HEK293 (cell line): Measurements from ENCODE around the gene EPOP.

Experiments
- PBX3 ChIP-seq: sonication (generic); formaldehyde crosslinking; IDR thresholded peaks from 2 replicates; pipeline ENCODE4 v1.8.1; 2022; ENCODE audit warnings: mild to moderate bottlenecking, moderate library complexity, missing genetic modification reagents
- SP2 ChIP-seq: fragments of 450-650 bp; formaldehyde crosslinking; IDR thresholded peaks from 2 replicates; pipeline ENCODE4 v1.5.1; 2016; ENCODE audit warnings: missing biosample characterization, missing genetic modification characterization
- YY2 ChIP-seq: fragments of 450-650 bp; formaldehyde crosslinking; IDR thresholded peaks from 2 replicates; pipeline ENCODE4 v1.5.1; 2016; ENCODE audit warnings: missing biosample characterization, missing genetic modification characterization
- ZBTB20 ChIP-seq: fragments of 450-650 bp; formaldehyde crosslinking; IDR thresholded peaks from 2 replicates; pipeline ENCODE4 v1.5.1; 2016; ENCODE audit warnings: missing biosample characterization, missing genetic modification characterization
- ZBTB44 ChIP-seq: fragments of 450-650 bp; IDR thresholded peaks from 2 replicates; pipeline ENCODE4 v1.5.1; 2018; ENCODE audit warnings: missing biosample characterization, mild to moderate bottlenecking, missing genetic modification characterization
- ZBTB8A ChIP-seq: fragments of 450-650 bp; formaldehyde crosslinking; IDR thresholded peaks from 2 replicates; pipeline ENCODE4 v1.5.1; 2016; ENCODE audit warnings: missing biosample characterization, missing genetic modification characterization
- ZFP3 ChIP-seq: fragments of 450-650 bp; formaldehyde crosslinking; IDR thresholded peaks from 2 replicates; pipeline ENCODE4 v1.5.1; 2016; ENCODE audit warnings: low read depth, missing biosample characterization, missing genetic modification characterization
- ZFP41 ChIP-seq: fragments of 450-650 bp; formaldehyde crosslinking; IDR thresholded peaks from 2 replicates; pipeline ENCODE4 v1.5.1; 2016; ENCODE audit warnings: missing biosample characterization, missing genetic modification characterization, borderline replicate concordance
- ZNF133 ChIP-seq: fragments of 450-650 bp; formaldehyde crosslinking; IDR thresholded peaks from 2 replicates; pipeline ENCODE4 v1.5.1; 2016; ENCODE audit warnings: missing biosample characterization, missing genetic modification characterization
- ZNF146 ChIP-seq: fragments of 450-650 bp; formaldehyde crosslinking; IDR thresholded peaks from 2 replicates; pipeline ENCODE4 v1.5.1; 2016; ENCODE audit warnings: missing biosample characterization, missing genetic modification characterization
- ZNF148 ChIP-seq: fragments of 450-650 bp; formaldehyde crosslinking; IDR thresholded peaks from 2 replicates; pipeline ENCODE4 v1.5.0; 2017; ENCODE audit warnings: missing biosample characterization, missing genetic modification characterization, borderline replicate concordance
- ZNF169 ChIP-seq: fragments of 450-650 bp; formaldehyde crosslinking; IDR thresholded peaks from 2 replicates; pipeline ENCODE4 v1.5.1; 2016; ENCODE audit warnings: missing biosample characterization, missing genetic modification characterization
- ZNF174 ChIP-seq: fragments of 450-650 bp; formaldehyde crosslinking; IDR thresholded peaks from 2 replicates; pipeline ENCODE4 v1.5.0; 2017; ENCODE audit warnings: missing biosample characterization, mild to moderate bottlenecking, missing genetic modification characterization
- ZNF184 ChIP-seq: fragments of 450-650 bp; IDR thresholded peaks from 2 replicates; pipeline ENCODE4 v1.5.1; 2018; ENCODE audit warnings: missing biosample characterization, mild to moderate bottlenecking, missing genetic modification characterization
- ZNF19 ChIP-seq: fragments of 450-650 bp; formaldehyde crosslinking; IDR thresholded peaks from 2 replicates; pipeline ENCODE4; 2016; ENCODE audit warnings: missing biosample characterization, missing genetic modification characterization, low read depth
- ZNF211 ChIP-seq: fragments of 450-650 bp; formaldehyde crosslinking; IDR thresholded peaks from 2 replicates; pipeline ENCODE4 v1.5.1; 2016; ENCODE audit warnings: low read depth, missing biosample characterization, missing genetic modification characterization
- ZNF311 ChIP-seq: fragments of 450-650 bp; formaldehyde crosslinking; IDR thresholded peaks from 2 replicates; pipeline ENCODE4 v1.5.1; 2017; ENCODE audit warnings: missing biosample characterization, missing genetic modification characterization, borderline replicate concordance
- ZNF404 ChIP-seq: fragments of 450-650 bp; formaldehyde crosslinking; IDR thresholded peaks from 2 replicates; pipeline ENCODE4 v1.5.1; 2017; ENCODE audit warnings: missing biosample characterization, missing genetic modification characterization
- ZNF416 ChIP-seq: fragments of 450-650 bp; formaldehyde crosslinking; IDR thresholded peaks from 2 replicates; pipeline ENCODE4 v1.5.1; 2016; ENCODE audit warnings: missing biosample characterization, missing genetic modification characterization
- ZNF426 ChIP-seq: fragments of 450-650 bp; formaldehyde crosslinking; IDR thresholded peaks from 2 replicates; pipeline ENCODE4 v1.5.1; 2017; ENCODE audit warnings: missing biosample characterization, missing genetic modification characterization, mild to moderate bottlenecking, inconsistent platforms, moderate library complexity
- ZNF514 ChIP-seq: fragments of 450-650 bp; formaldehyde crosslinking; IDR thresholded peaks from 2 replicates; pipeline ENCODE4 v1.5.1; 2016; ENCODE audit warnings: missing biosample characterization, missing genetic modification characterization
- ZNF530 ChIP-seq: fragments of 450-650 bp; formaldehyde crosslinking; IDR thresholded peaks from 2 replicates; pipeline ENCODE4 v1.5.1; 2016; ENCODE audit warnings: low read depth, missing biosample characterization, missing genetic modification characterization
- ZNF548 ChIP-seq: fragments of 450-650 bp; formaldehyde crosslinking; IDR thresholded peaks from 2 replicates; pipeline ENCODE4 v1.5.1; 2016; ENCODE audit warnings: missing biosample characterization, missing genetic modification characterization
- ZNF561 ChIP-seq: fragments of 450-650 bp; IDR thresholded peaks from 2 replicates; pipeline ENCODE4 v1.5.1; 2018; ENCODE audit warnings: missing biosample characterization, missing genetic modification characterization, borderline replicate concordance
- ZNF610 ChIP-seq: fragments of 450-650 bp; formaldehyde crosslinking; IDR thresholded peaks from 2 replicates; pipeline ENCODE4 v1.5.1; 2016; ENCODE audit warnings: missing biosample characterization, missing genetic modification characterization, borderline replicate concordance
- ZNF629 ChIP-seq: fragments of 450-650 bp; formaldehyde crosslinking; IDR thresholded peaks from 2 replicates; pipeline ENCODE4 v1.5.1; 2017; ENCODE audit warnings: missing biosample characterization, missing genetic modification characterization
- ZSCAN30 ChIP-seq: fragments of 450-650 bp; IDR thresholded peaks from 2 replicates; pipeline ENCODE4 v1.5.1; 2018; ENCODE audit warnings: missing biosample characterization, mild to moderate bottlenecking, missing genetic modification characterization, moderate library complexity

EPOP gene

GRCh38 chr17:38719943-38720641 is 45.3 kb upstream of the EPOP start (continued):
- no peak for TF ChIP-seq ZNF514
- no peak for TF ChIP-seq ZNF629 (tag by site-specific recombination)
- TF ChIP-seq ZNF146 (tag by site-specific recombination), result no peak
- TF ChIP-seq ZNF548, result no peak
- no peak for TF ChIP-seq PBX3
- no peak for TF ChIP-seq ZNF426 (tag by site-specific recombination)
- no peak for TF ChIP-seq ZNF133 (tag by site-specific recombination)
- TF ChIP-seq ZFP3, result no peak
- TF ChIP-seq ZNF610 (tag by site-specific recombination), result no peak
- TF ChIP-seq ZNF19 (tag by site-specific recombination), result no peak
- TF ChIP-seq ZNF174 (tag by site-specific recombination), result no peak
- TF ChIP-seq ZBTB20 (tag by site-specific recombination), result no peak
- TF ChIP-seq SP2 (tag by site-specific recombination), result peak; percentile 29
- TF ChIP-seq ZNF561 (tag by site-specific recombination), result no peak
- no peak for TF ChIP-seq ZNF169 (tag by site-specific recombination)
- TF ChIP-seq ZNF211 (tag by site-specific recombination), result no peak
- TF ChIP-seq ZFP41 (tag by site-specific recombination), result no peak
- TF ChIP-seq ZBTB8A, result no peak
- TF ChIP-seq ZNF184, result no peak
- TF ChIP-seq ZSCAN30, result no peak
- no peak for TF ChIP-seq ZNF404 (tag by site-specific recombination)
- TF ChIP-seq ZNF148 (tag by site-specific recombination), result no peak
- 0 out of 2 replicates have a peak, but pooled peaks have one; percentile 27 for TF ChIP-seq ZBTB44
- TF ChIP-seq ZNF530 (tag by site-specific recombination), result no peak
- TF ChIP-seq ZNF311 (tag by site-specific recombination), result no peak
- TF ChIP-seq YY2 (tag by site-specific recombination), result no peak
- TF ChIP-seq ZNF416 (tag by site-specific recombination), result no peak
